ENCODE results near the gene NBEAL2. TPM values are rescaled to one million over a fixed set of nuclear protein-coding genes. Genes with fewer than 3 reads are reported as not detected.

Gene NBEAL2
- total and polyA plus RNA-seq, 4 donors: 10.2 to 22.1 (median 16.4) TPM

GRCh38 chr3:46982546-46982945 is 3.1 kb downstream of the NBEAL2 start:
- no peak overlapping the region for H3K27ac ChIP-seq (ENCODE audit: low read depth, low read length)
- 81% methylated on average over 2 of the region's 2 CpGs for WGBS (ENCODE audit: insufficient coverage)
- no peak for DNase-seq (ENCODE audit: low read depth in 4 of 6, low spot score in 6 of 6)
- no peaks in the 10 kb centered on the region for H3K9me3 ChIP-seq (ENCODE audit: control insufficient read depth, insufficient read depth, low read length)
- H3K36me3 ChIP-seq (ENCODE audit: control insufficient read depth, insufficient read depth, low read length): no peaks in the 10 kb centered on the region
- peaks cover 21% of the 10 kb centered on the region for H3K4me1 ChIP-seq (ENCODE audit: control insufficient read depth, insufficient read depth, low read length)
- H3K4me3 ChIP-seq (ENCODE audit: low read depth, low read length): no peak overlapping the region
- no peaks in the 10 kb centered on the region for H3K27me3 ChIP-seq (ENCODE audit: control insufficient read depth, insufficient read depth, low read length)

- Histone ChIP-seq H3K4me3 (ENCODE audit: low read depth, low read length) (no peak overlapping the region), H3K27ac (ENCODE audit: low read depth, low read length) (no peak overlapping the region), H3K27me3 (ENCODE audit: control insufficient read depth, insufficient read depth, low read length) (no peaks in the 10 kb centered on the region), H3K36me3 (ENCODE audit: control insufficient read depth, insufficient read depth, low read length) (peaks cover 12% of the 10 kb centered on the region), H3K9me3 (ENCODE audit: control insufficient read depth, insufficient read depth, low read length) (no peaks in the 10 kb centered on the region), H3K4me1 (ENCODE audit: control insufficient read depth, insufficient read depth, low read length) (peaks cover 19% of the 10 kb centered on the region)
- DNase-seq (ENCODE audit: low read depth in 4 of 6, low spot score in 6 of 6): no peak
- 90% methylated on average over 9 of the region's 11 CpGs for WGBS (ENCODE audit: insufficient coverage)
Measured at GRCh38 chr3:46984591-46985459, 5.4 kb downstream of the NBEAL2 start.

GRCh38 chr3:46985588-46985987 is 6.1 kb downstream of the NBEAL2 start:
- H3K27me3 ChIP-seq (ENCODE audit: control insufficient read depth, insufficient read depth, low read length): no peaks in the 10 kb centered on the region
- WGBS (ENCODE audit: insufficient coverage): 87% methylated on average over 5 of the region's 5 CpGs
- no peak overlapping the region for H3K27ac ChIP-seq (ENCODE audit: low read depth, low read length)
- H3K36me3 ChIP-seq (ENCODE audit: control insufficient read depth, insufficient read depth, low read length): peaks cover 17% of the 10 kb centered on the region
- DNase-seq (ENCODE audit: low read depth in 4 of 6, low spot score in 6 of 6): no peak
- no peaks in the 10 kb centered on the region for H3K9me3 ChIP-seq (ENCODE audit: control insufficient read depth, insufficient read depth, low read length)
- no peak overlapping the region for H3K4me3 ChIP-seq (ENCODE audit: low read depth, low read length)
- peaks cover 12% of the 10 kb centered on the region for H3K4me1 ChIP-seq (ENCODE audit: control insufficient read depth, insufficient read depth, low read length)

GRCh38 chr3:46986055-46986730 is 6.7 kb downstream of the NBEAL2 start:
- no peak for DNase-seq (ENCODE audit: low read depth in 4 of 6, low spot score in 6 of 6)
- Histone ChIP-seq H3K27ac (ENCODE audit: low read depth, low read length) (no peak overlapping the region), H3K36me3 (ENCODE audit: control insufficient read depth, insufficient read depth, low read length) (peaks cover 23% of the 10 kb centered on the region), H3K27me3 (ENCODE audit: control insufficient read depth, insufficient read depth, low read length) (no peaks in the 10 kb centered on the region), H3K4me3 (ENCODE audit: low read depth, low read length) (no peak overlapping the region), H3K4me1 (ENCODE audit: control insufficient read depth, insufficient read depth, low read length) (peaks cover 11% of the 10 kb centered on the region), H3K9me3 (ENCODE audit: control insufficient read depth, insufficient read depth, low read length) (no peaks in the 10 kb centered on the region)
- 90% methylated on average over 4 of the region's 4 CpGs for WGBS (ENCODE audit: insufficient coverage)

GRCh38 chr3:46986782-46987310 is 7.4 kb downstream of the NBEAL2 start:
- 87% methylated on average over 3 of the region's 3 CpGs for WGBS (ENCODE audit: insufficient coverage)
- H3K4me1 ChIP-seq (ENCODE audit: control insufficient read depth, insufficient read depth, low read length): peaks cover 10% of the 10 kb centered on the region
- no peak overlapping the region for H3K27ac ChIP-seq (ENCODE audit: low read depth, low read length)

GRCh38 chr3:46987319-46987742 is 7.9 kb downstream of the NBEAL2 start:
- Histone ChIP-seq H3K27ac (ENCODE audit: low read depth, low read length) (no peak overlapping the region), H3K27me3 (ENCODE audit: control insufficient read depth, insufficient read depth, low read length) (no peaks in the 10 kb centered on the region), H3K36me3 (ENCODE audit: control insufficient read depth, insufficient read depth, low read length) (peaks cover 35% of the 10 kb centered on the region), H3K9me3 (ENCODE audit: control insufficient read depth, insufficient read depth, low read length) (no peaks in the 10 kb centered on the region), H3K4me3 (ENCODE audit: low read depth, low read length) (no peak overlapping the region), H3K4me1 (ENCODE audit: control insufficient read depth, insufficient read depth, low read length) (peaks cover 10% of the 10 kb centered on the region)
- WGBS (ENCODE audit: insufficient coverage): 80% methylated on average over 7 of the region's 9 CpGs
- DNase-seq (ENCODE audit: low read depth in 4 of 6, low spot score in 6 of 6): no peak

More at GRCh38 chr3:46986782-46987310, 7.4 kb downstream of the NBEAL2 start:
- H3K36me3 ChIP-seq (ENCODE audit: control insufficient read depth, insufficient read depth, low read length): peaks cover 30% of the 10 kb centered on the region
- no peaks in the 10 kb centered on the region for H3K9me3 ChIP-seq (ENCODE audit: control insufficient read depth, insufficient read depth, low read length)
- no peak for DNase-seq (ENCODE audit: low read depth in 4 of 6, low spot score in 6 of 6)
- no peaks in the 10 kb centered on the region for H3K27me3 ChIP-seq (ENCODE audit: control insufficient read depth, insufficient read depth, low read length)
- H3K4me3 ChIP-seq (ENCODE audit: low read depth, low read length): no peak overlapping the region

GRCh38 chr3:46987743-46988401 is 8.4 kb downstream of the NBEAL2 start:
- Histone ChIP-seq H3K36me3 (ENCODE audit: control insufficient read depth, insufficient read depth, low read length) (peaks cover 35% of the 10 kb centered on the region), H3K4me3 (ENCODE audit: low read depth, low read length) (no peak overlapping the region), H3K27ac (ENCODE audit: low read depth, low read length) (no peak overlapping the region), H3K9me3 (ENCODE audit: control insufficient read depth, insufficient read depth, low read length) (no peaks in the 10 kb centered on the region), H3K27me3 (ENCODE audit: control insufficient read depth, insufficient read depth, low read length) (no peaks in the 10 kb centered on the region), H3K4me1 (ENCODE audit: control insufficient read depth, insufficient read depth, low read length) (peaks cover 10% of the 10 kb centered on the region)
- no peak for DNase-seq (ENCODE audit: low read depth in 4 of 6, low spot score in 6 of 6)
- WGBS (ENCODE audit: insufficient coverage): 60% methylated on average over 8 of the region's 16 CpGs

GRCh38 chr3:46988616-46989015 is 9.2 kb downstream of the NBEAL2 start:
- H3K4me3 ChIP-seq (ENCODE audit: low read depth, low read length): no peak overlapping the region

GRCh38 chr3:46989146-46989810 is 9.8 kb downstream of the NBEAL2 start:
- Histone ChIP-seq H3K27ac (ENCODE audit: low read depth, low read length) (no peak overlapping the region), H3K4me3 (ENCODE audit: low read depth, low read length) (no peak overlapping the region), H3K4me1 (ENCODE audit: control insufficient read depth, insufficient read depth, low read length) (peaks cover 10% of the 10 kb centered on the region), H3K36me3 (ENCODE audit: control insufficient read depth, insufficient read depth, low read length) (peaks cover 36% of the 10 kb centered on the region), H3K9me3 (ENCODE audit: control insufficient read depth, insufficient read depth, low read length) (no peaks in the 10 kb centered on the region), H3K27me3 (ENCODE audit: control insufficient read depth, insufficient read depth, low read length) (no peaks in the 10 kb centered on the region)
- DNase-seq (ENCODE audit: low read depth in 4 of 6, low spot score in 6 of 6): no peak
- WGBS (ENCODE audit: insufficient coverage): 88% methylated on average over 11 of the region's 17 CpGs

More at GRCh38 chr3:46988616-46989015, 9.2 kb downstream of the NBEAL2 start:
- Histone ChIP-seq H3K4me1 (ENCODE audit: control insufficient read depth, insufficient read depth, low read length) (peaks cover 10% of the 10 kb centered on the region), H3K27me3 (ENCODE audit: control insufficient read depth, insufficient read depth, low read length) (no peaks in the 10 kb centered on the region), H3K27ac (ENCODE audit: low read depth, low read length) (no peak overlapping the region), H3K9me3 (ENCODE audit: control insufficient read depth, insufficient read depth, low read length) (no peaks in the 10 kb centered on the region), H3K36me3 (ENCODE audit: control insufficient read depth, insufficient read depth, low read length) (peaks cover 35% of the 10 kb centered on the region)
- no peak for DNase-seq (ENCODE audit: low read depth in 4 of 6, low spot score in 6 of 6)
- WGBS (ENCODE audit: insufficient coverage): 73% methylated on average over 4 of the region's 4 CpGs

All from spinal cord (tissue), 10 donors.